H1 (cell line): ENCODE results near the gene ZNF248. TPM values are rescaled to one million over a fixed set of nuclear protein-coding genes. Genes with fewer than 3 reads are reported as not detected.

ENCODE experiments used
- CTCF ChIA-PET: fragments of 300-600 bp; sonication (Branson Sonifier 250); formaldehyde crosslinking; loops from one replicate; lab custom pipeline; 2021; ENCODE audit not compliant: partially characterized antibody; lab: Charles Lee
- POLR2A ChIA-PET: fragments of 300-600 bp; sonication (Branson Sonifier 250); formaldehyde crosslinking; loops from one replicate; lab custom pipeline; 2021; ENCODE audit warnings: inconsistent platforms; ENCODE audit not compliant: partially characterized antibody; lab: Charles Lee
- DNase-seq, 2 experiments: peaks; one replicate each; pipeline versions ENCODE4 v3.0.0 to v3.0.0-alpha.2; 2010 to 2022; ENCODE audit warnings: low spot score in 2 of 2, low read depth in 1 of 2, mixed read lengths in 1 of 2
- FAIRE-seq: peaks from 2 replicates; lab custom pipeline; 2011; peaks lifted over from hg19 to GRCh38; lab: Jason Lieb, UNC
- H2AFZ ChIP-seq: 2 replicates; pipeline ENCODE4 v1.8.1; 2012; ENCODE audit warnings: low read length, inconsistent platforms
- H2AK5ac ChIP-seq: 2 replicates; pipeline ENCODE4 v1.6.1; 2013; ENCODE audit warnings: low read depth, low read length
- H2BK120ac ChIP-seq: replicated peaks from 2 replicates; pipeline ENCODE3; 2013; ENCODE audit warnings: low read depth, low read length, inconsistent platforms
- H2BK12ac ChIP-seq: 2 replicates; pipeline ENCODE4 v1.6.1; 2013; ENCODE audit warnings: low read depth, low read length
- H2BK15ac ChIP-seq: 2 replicates; pipeline ENCODE4 v1.6.1; 2013; ENCODE audit warnings: low read length
- H2BK20ac ChIP-seq: 2 replicates; pipeline ENCODE4 v1.6.1; 2013; ENCODE audit warnings: low read length
- H2BK5ac ChIP-seq: 2 replicates; pipeline ENCODE4 v1.6.1; 2013; ENCODE audit warnings: low read depth, low read length
- H3K14ac ChIP-seq: 2 replicates; pipeline ENCODE4 v1.6.1; 2013; ENCODE audit warnings: inconsistent platforms; ENCODE audit not compliant: insufficient read length
- H3K18ac ChIP-seq: 2 replicates; pipeline ENCODE4 v1.6.1; 2013; ENCODE audit warnings: low read length; ENCODE audit errors: extremely low read depth
- H3K23ac ChIP-seq: 2 replicates; pipeline ENCODE4 v1.6.1; 2013; ENCODE audit warnings: inconsistent platforms; ENCODE audit not compliant: insufficient read length
- H3K23me2 ChIP-seq: 2 replicates; pipeline ENCODE4 v1.6.1; 2013; ENCODE audit warnings: low read depth, low read length
- H3K27ac ChIP-seq: 2 replicates; pipeline ENCODE4 v1.6.1; 2011; ENCODE audit warnings: low read depth, low read length, inconsistent platforms
- H3K27me3 ChIP-seq, 4 experiments: replicated peaks in 1 of 4; 1 replicate in 1 of 4; 2 replicates in 3 of 4; pipeline versions ENCODE4 v1.6.1 to v1.8.1; 2011 to 2013; ENCODE audit warnings: low read length in 3 of 4, mild to moderate bottlenecking in 3 of 4, inconsistent platforms in 2 of 4, mixed read lengths in 2 of 4, moderate library complexity in 1 of 4; ENCODE audit not compliant: control insufficient read depth in 3 of 4, insufficient read depth in 3 of 4; ENCODE audit errors: extremely low read depth in 1 of 4
- H3K36me3 ChIP-seq, 4 experiments: 2 replicates each; pipeline versions ENCODE4 v1.6.1 to v1.8.1; 2011 to 2013; ENCODE audit warnings: mild to moderate bottlenecking in 4 of 4, low read length in 3 of 4, moderate library complexity in 2 of 4, control low read depth in 1 of 4, inconsistent platforms in 1 of 4; ENCODE audit not compliant: insufficient read depth in 4 of 4, control insufficient read depth in 2 of 4
- H3K4ac ChIP-seq: replicated peaks from 2 replicates; pipeline ENCODE3; 2013; ENCODE audit warnings: low read length, low read depth, mixed read lengths, inconsistent platforms; ENCODE audit not compliant: insufficient read length
- H3K4me1 ChIP-seq, 4 experiments: replicated peaks in 1 of 4; 1 replicate in 1 of 4; 2 replicates in 3 of 4; pipeline versions ENCODE4 v1.6.1 to v1.8.1; 2011 to 2013; ENCODE audit warnings: low read length in 3 of 4, inconsistent platforms in 2 of 4, mixed read lengths in 1 of 4; ENCODE audit not compliant: insufficient read depth in 4 of 4, control insufficient read depth in 3 of 4
- H3K4me2 ChIP-seq, 2 experiments: 2 replicates each; pipeline versions ENCODE4 v1.6.1 to v1.8.1; 2011 to 2013; ENCODE audit warnings: low read depth in 2 of 2, low read length in 2 of 2, control low read depth in 1 of 2, inconsistent platforms in 1 of 2, mild to moderate bottlenecking in 1 of 2; ENCODE audit not compliant: insufficient read depth in 1 of 2
- H3K4me3 ChIP-seq, 4 experiments: fragments of 200-600, 300-600 bp in 1 of 4; sonication (generic), shearing (Covaris generic), sonication (Bioruptor Twin) in 1 of 4; 2 replicates each; pipeline versions ENCODE4 v1.5.1 to v1.8.1; 2011 to 2016; ENCODE audit warnings: low read length in 4 of 4, low read depth in 3 of 4, control low read depth in 2 of 4, inconsistent platforms in 2 of 4, mild to moderate bottlenecking in 2 of 4, mixed read lengths in 1 of 4, moderate library complexity in 1 of 4; ENCODE audit not compliant: insufficient read depth in 2 of 4; ENCODE audit errors: extremely low read depth in 1 of 4
- H3K56ac ChIP-seq: replicated peaks from 2 replicates; pipeline ENCODE3; 2013; ENCODE audit warnings: low read depth, mild to moderate bottlenecking, mixed read lengths, low read length, inconsistent platforms; ENCODE audit not compliant: insufficient read length
- H3K79me1 ChIP-seq: 2 replicates; pipeline ENCODE4 v1.6.1; 2013; ENCODE audit warnings: low read depth, low read length, control low read depth
- H3K79me2 ChIP-seq, 2 experiments: 2 replicates each; pipeline versions ENCODE4 v1.6.1 to v1.8.1; 2012 to 2013; ENCODE audit warnings: low read length in 2 of 2, mild to moderate bottlenecking in 2 of 2, inconsistent platforms in 1 of 2; ENCODE audit not compliant: insufficient read depth in 2 of 2, control insufficient read depth in 1 of 2
- H3K9ac ChIP-seq, 4 experiments: replicated peaks in 1 of 4; 1 replicate in 1 of 4; 2 replicates in 3 of 4; pipeline versions ENCODE4 v1.6.1 to v1.8.1; 2011 to 2013; ENCODE audit warnings: low read depth in 3 of 4, low read length in 3 of 4, control low read depth in 2 of 4, mild to moderate bottlenecking in 2 of 4, moderate library complexity in 2 of 4, inconsistent platforms in 1 of 4; ENCODE audit errors: extremely low read depth in 1 of 4
- H3K9me3 ChIP-seq, 2 experiments: 2 replicates each; pipeline versions ENCODE4 v1.6.1 to v1.8.1; 2012 to 2013; ENCODE audit warnings: mild to moderate bottlenecking in 2 of 2, moderate library complexity in 2 of 2, control low read depth in 1 of 2, inconsistent platforms in 1 of 2, low read depth in 1 of 2, low read length in 1 of 2, mixed read lengths in 1 of 2; ENCODE audit not compliant: insufficient read depth in 2 of 2
- H4K20me1 ChIP-seq, 2 experiments: replicated peaks in 1 of 2; 2 replicates each; pipeline versions ENCODE3 to v1.8.1; 2011 to 2013; ENCODE audit warnings: inconsistent platforms in 2 of 2, low read length in 2 of 2, mild to moderate bottlenecking in 1 of 2; ENCODE audit not compliant: insufficient read depth in 2 of 2, control insufficient read depth in 1 of 2
- H4K5ac ChIP-seq: 2 replicates; pipeline ENCODE4 v1.6.1; 2013; ENCODE audit warnings: low read length, low read depth, mixed read lengths, inconsistent platforms; ENCODE audit not compliant: insufficient read length
- H4K8ac ChIP-seq: 2 replicates; pipeline ENCODE4 v1.8.0; 2013; ENCODE audit warnings: mild to moderate bottlenecking, moderate library complexity, low read length, inconsistent platforms; ENCODE audit not compliant: insufficient read depth; ENCODE audit errors: extremely low read depth
- H4K91ac ChIP-seq: replicated peaks from 2 replicates; pipeline ENCODE3; 2013; ENCODE audit warnings: low read length, mixed read lengths, inconsistent platforms; ENCODE audit not compliant: insufficient read length
- BCL11A ChIP-seq, 2 experiments: IDR thresholded peaks; one replicate each; pipeline ENCODE4 v1.6.1; 2011; ENCODE audit warnings: low read depth in 2 of 2, low read length in 2 of 2, mild to moderate bottlenecking in 2 of 2
- EP300 ChIP-seq, 2 experiments: IDR thresholded peaks; 1 replicate in 1 of 2; 2 replicates in 1 of 2; pipeline ENCODE4 v1.6.1; 2011 to 2012; ENCODE audit warnings: low read depth in 2 of 2, low read length in 2 of 2, mild to moderate bottlenecking in 2 of 2, borderline replicate concordance in 1 of 2, inconsistent platforms in 1 of 2, moderate library complexity in 1 of 2
- JUND ChIP-seq: IDR thresholded peaks from 2 replicates; pipeline ENCODE4 v1.6.1; 2011; ENCODE audit warnings: mild to moderate bottlenecking, improper control_type of control experiment, low read length
- PHF8 ChIP-seq: fragments of 200-600 bp; sonication (generic); conservative IDR thresholded peaks from 2 replicates; pipeline ENCODE4 v1.7.1; 2012; ENCODE audit warnings: low read depth, mild to moderate bottlenecking, inconsistent platforms, low read length, moderate library complexity
- POLR2A ChIP-seq, 2 experiments: IDR thresholded peaks; 1 replicate in 1 of 2; 2 replicates in 1 of 2; pipeline ENCODE4 v1.6.1; 2011; ENCODE audit warnings: low read depth in 2 of 2, low read length in 2 of 2, mild to moderate bottlenecking in 2 of 2; ENCODE audit errors: control extremely low read depth in 1 of 2
- TAF1 ChIP-seq: IDR thresholded peaks from 2 replicates; pipeline ENCODE4 v1.6.1; 2011; ENCODE audit warnings: mild to moderate bottlenecking, low read depth, low read length
- YY1 ChIP-seq: IDR thresholded peaks from 2 replicates; pipeline ENCODE4 v1.6.1; 2011; ENCODE audit warnings: low read depth, mild to moderate bottlenecking, low read length
- WGBS, 2 experiments: shearing (Covaris generic) in 1 of 2; methylation state at CpG; one replicate each; pipeline versions ENCODE4 v1.1.6 to v1.1.7; 2013 to 2015; ENCODE audit warnings: low lambda C conversion rate in 2 of 2, mixed read lengths in 2 of 2, inconsistent platforms in 1 of 2, low coverage in 1 of 2, missing lambda C conversion rate in 1 of 2; ENCODE audit not compliant: insufficient replicate concordance in 2 of 2, insufficient coverage in 1 of 2, insufficient read length in 1 of 2; ENCODE audit errors: extremely low coverage in 1 of 2, missing lambda C conversion rate in 1 of 2; 5-methylcytosine and 5-hydroxymethylcytosine counted together
- polyA plus RNA-seq, 7 experiments: library from polyadenylated mRNA; depleted of rRNA in 3 of 7; stranded (reverse) in 5 of 7; unstranded in 2 of 7; fragments of >200 nt in 5 of 7; fragments of 200-250 nt in 2 of 7; gene quantifications; 1 replicate in 5 of 7; 2 replicates in 1 of 7; 4 replicates in 1 of 7; pipeline versions ENCODE4 v1.2.1 to v1.2.3, GENCODE V29; 2011 to 2013; ENCODE audit warnings: missing spikeins in 2 of 7, mixed read lengths in 2 of 7
- total RNA-seq: library from RNA; stranded (reverse); fragmentation: NEBNext Ultra II Directional; extraction: Animal tissue kit (Norgen Biotek cat#: 25700); gene quantifications from 2 replicates; pipeline ENCODE4 v1.2.1, GENCODE V29; 2021

The ZNF248 gene
- total and polyA plus RNA-seq, 2 of the 8 experiments (the other 6 are each of a cell fraction or from before 2014, with no cell fraction given): 9.1 TPM; not detected in 1

- no peak overlapping the region for H3K14ac ChIP-seq
- no peak overlapping the region for H3K23ac ChIP-seq
- no peaks in the 10 kb centered on the region for H4K20me1 ChIP-seq
- peaks cover 31 to 32% of the 10 kb centered on the region in 2 experiments for H3K9me3 ChIP-seq
- no peak overlapping the region for H3K4ac ChIP-seq
- no peaks in the 10 kb centered on the region for H3K23me2 ChIP-seq
- H3K79me2 ChIP-seq: no peaks in the 10 kb centered on the region
- no peak overlapping the region for H3K27ac ChIP-seq
- ChIA-PET POLR2A (no interaction called here), CTCF (no interaction called here)
- no peaks in the 10 kb centered on the region for H3K36me3 ChIP-seq
- H3K4me2 ChIP-seq: no peak overlapping the region
- H3K27me3 ChIP-seq: no peaks in the 10 kb centered on the region
- FAIRE-seq: no peak
- WGBS, 2 experiments: 52% methylated on average over 2 of the region's 2 CpGs; no CpG with 5 or more reads in 1 of the 2 experiments
- DNase-seq: no peak
- no peak for TF ChIP-seq POLR2A (IDR thresholded peaks at IDR 0.05; ENCODE audit: control extremely low read depth in 1 of 2, low read depth in 2 of 2, low read length in 2 of 2)
- TF ChIP-seq TAF1: no peak
- no peak for TF ChIP-seq JUND
- no peak for TF ChIP-seq EP300 (IDR thresholded peaks at IDR 0.05; ENCODE audit: borderline replicate concordance in 1 of 2, low read depth in 2 of 2, low read length in 2 of 2)
- TF ChIP-seq PHF8: no peak
- TF ChIP-seq BCL11A (IDR thresholded peaks at IDR 0.05; ENCODE audit: low read depth in 2 of 2, low read length in 2 of 2): no peak
- TF ChIP-seq YY1: no peak
- no peak overlapping the region for H2AK5ac ChIP-seq
- H2BK5ac ChIP-seq: no peak overlapping the region
- no peak overlapping the region for H2BK15ac ChIP-seq
- H2AFZ ChIP-seq: no peak overlapping the region
- H2BK120ac ChIP-seq: no peak overlapping the region
- H2BK12ac ChIP-seq: no peak overlapping the region
- no peak overlapping the region for H3K18ac ChIP-seq
- H3K4me1 ChIP-seq: no peaks in the 10 kb centered on the region
- no peak overlapping the region for H3K56ac ChIP-seq
- no peak overlapping the region for H4K91ac ChIP-seq
- no peak overlapping the region for H4K5ac ChIP-seq
- H3K79me1 ChIP-seq: no peaks in the 10 kb centered on the region
- H3K4me3 ChIP-seq: no peak overlapping the region
- H2BK20ac ChIP-seq: no peak overlapping the region
- H4K8ac ChIP-seq: no peak overlapping the region
- no peak overlapping the region for H3K9ac ChIP-seq
These were observed 49.0 kb upstream of the ZNF248 start for GRCh38 chr10:37906382-37906781.
